Neural cell (in vitro differentiated cells): Measurements from ENCODE around the gene OSM. TPM values are rescaled to one million over a fixed set of nuclear protein-coding genes. Genes with fewer than 3 reads are reported as not detected.

Experiments used
- H2AFZ ChIP-seq: fragments of 200-600, 300-800 bp; sonication (generic), shearing (Covaris generic); 2 replicates; pipeline ENCODE4 v1.6.0; 2014; ENCODE audit warnings: low read depth, mild to moderate bottlenecking, antibody characterized with exemption, low read length, moderate library complexity
- H3F3A ChIP-seq: fragments of 200-600 bp; shearing (Covaris generic); 2 replicates; pipeline ENCODE4 v1.6.1; 2016; ENCODE audit warnings: mild to moderate bottlenecking, moderate library complexity, mixed read lengths, antibody characterized with exemption, low read length; ENCODE audit not compliant: insufficient read depth, poor library complexity, severe bottlenecking
- H3K27ac ChIP-seq: fragments of 200-600, 300-800 bp; sonication (generic), shearing (Covaris generic); 2 replicates; pipeline ENCODE4 v1.5.1; 2014; ENCODE audit warnings: mild to moderate bottlenecking, low read length, moderate library complexity
- H3K27me3 ChIP-seq: fragments of 300-800, 200-600 bp; sonication (generic), shearing (Covaris generic); 2 replicates; pipeline ENCODE4 v1.6.0; 2014; ENCODE audit warnings: mild to moderate bottlenecking, low read depth, low read length, moderate library complexity; ENCODE audit not compliant: insufficient read depth
- H3K36me3 ChIP-seq: fragments of 300-800, 200-600 bp; sonication (generic), shearing (Covaris generic); 2 replicates; pipeline ENCODE4 v1.5.1; 2014; ENCODE audit warnings: mild to moderate bottlenecking, antibody characterized with exemption, low read length, moderate library complexity; ENCODE audit not compliant: insufficient read depth
- H3K4me2 ChIP-seq: fragments of 300-800, 200-600 bp; sonication (generic), shearing (Covaris generic); 2 replicates; pipeline ENCODE4 v1.6.0; 2014; ENCODE audit warnings: mild to moderate bottlenecking, low read length
- H3K4me3 ChIP-seq: fragments of 300-800, 200-600 bp; sonication (generic), shearing (Covaris generic); 2 replicates; pipeline ENCODE4 v1.5.1; 2014; ENCODE audit warnings: mild to moderate bottlenecking, low read length, moderate library complexity
- H3K79me2 ChIP-seq: fragments of 200-600 bp; shearing (Covaris generic); replicated peaks from 2 replicates; pipeline ENCODE4 v1.6.0; 2014; ENCODE audit warnings: mild to moderate bottlenecking, low read length, moderate library complexity; ENCODE audit not compliant: insufficient read depth
- H3K9ac ChIP-seq: fragments of 300-800, 200-600 bp; sonication (generic), shearing (Covaris generic); 2 replicates; pipeline ENCODE4 v1.6.1; 2016; ENCODE audit warnings: mild to moderate bottlenecking, low read length, mixed read lengths
- H3K9me2 ChIP-seq: fragments of 200-600 bp; shearing (Covaris generic); 2 replicates; pipeline ENCODE4 v1.6.1; 2016; ENCODE audit warnings: mild to moderate bottlenecking, low read length, mixed read lengths; ENCODE audit not compliant: insufficient read depth
- H3K9me3 ChIP-seq: fragments of 200-600, 300-800 bp; sonication (generic), shearing (Covaris generic); 2 replicates; pipeline ENCODE4 v1.6.1; 2016; ENCODE audit warnings: mild to moderate bottlenecking, mixed run types, low read length, moderate library complexity, mixed read lengths
- H4K20me1 ChIP-seq: fragments of 200-600 bp; shearing (Covaris generic); 2 replicates; pipeline ENCODE4 v1.6.1; 2016; ENCODE audit warnings: mild to moderate bottlenecking, mixed run types; ENCODE audit not compliant: insufficient read depth
- EP300 ChIP-seq: fragments of 450-650 bp; conservative IDR thresholded peaks from 2 replicates; pipeline ENCODE4 v1.6.1; 2014; ENCODE audit warnings: antibody characterized with exemption, mild to moderate bottlenecking, moderate library complexity; ENCODE audit not compliant: poor library complexity, severe bottlenecking
- EZH2 ChIP-seq: fragments of 200-600, 300-800 bp; shearing (Covaris generic), sonication (generic); IDR thresholded peaks from 2 replicates; pipeline ENCODE4 v1.6.1; 2014; ENCODE audit warnings: antibody characterized with exemption, low read length, borderline replicate concordance, mild to moderate bottlenecking; ENCODE audit not compliant: insufficient read depth, poor library complexity, severe bottlenecking
- MXI1 ChIP-seq: fragments of 450-650 bp; conservative IDR thresholded peaks from 2 replicates; pipeline ENCODE4 v1.6.1; 2014; ENCODE audit warnings: antibody characterized with exemption, mild to moderate bottlenecking; ENCODE audit not compliant: poor library complexity, severe bottlenecking
- POLR2AphosphoS5 ChIP-seq: IDR thresholded peaks from 2 replicates; pipeline ENCODE4 v1.6.1; 2012
- RAD21 ChIP-seq: fragments of 450-650 bp; conservative IDR thresholded peaks from 2 replicates; pipeline ENCODE4 v1.6.1; 2014; ENCODE audit warnings: antibody characterized with exemption, mild to moderate bottlenecking, moderate library complexity
- REST ChIP-seq: IDR thresholded peaks from 2 replicates; pipeline ENCODE4 v1.6.1; 2012; ENCODE audit warnings: borderline replicate concordance
- SMC3 ChIP-seq: fragments of 450-650 bp; conservative IDR thresholded peaks from 2 replicates; pipeline ENCODE4 v1.6.1; 2014; ENCODE audit warnings: antibody characterized with exemption, mild to moderate bottlenecking, moderate library complexity; ENCODE audit not compliant: poor library complexity
- TAF1 ChIP-seq: IDR thresholded peaks from 2 replicates; pipeline ENCODE4 v1.6.1; 2012; ENCODE audit warnings: low read depth
- polyA plus RNA-seq: library from polyadenylated mRNA; depleted of rRNA; stranded (reverse); fragments of >200 nt; gene quantifications from 2 replicates; pipeline ENCODE4 v1.2.3, GENCODE V29; 2014
- TF ChIP-seq, protein P1 (sequence below): fragments of 450-650 bp; IDR thresholded peaks from 2 replicates; pipeline ENCODE4 v1.5.1; 2014; ENCODE audit warnings: antibody characterized with exemption, mild to moderate bottlenecking, moderate library complexity; ENCODE audit not compliant: poor library complexity, severe bottlenecking

The OSM gene
- polyA plus RNA-seq, 1 donor from 2014 or later = not detected

GRCh38 chr22:30309951-30310741, 43.5 kb upstream of the OSM start:
- no peak overlapping the region for H2AFZ ChIP-seq
- no peaks in the 10 kb centered on the region for H3K36me3 ChIP-seq
- no peak overlapping the region for H3K9ac ChIP-seq
- H3K9me2 ChIP-seq = no peaks in the 10 kb centered on the region
- H3K27ac ChIP-seq = no peak overlapping the region
- no peaks in the 10 kb centered on the region for H3K79me2 ChIP-seq
- no peaks in the 10 kb centered on the region for H3K9me3 ChIP-seq
- H3K4me3 ChIP-seq = no peak overlapping the region
- no peaks in the 10 kb centered on the region for H3K27me3 ChIP-seq
- H3K4me2 ChIP-seq = no peak overlapping the region
- TF ChIP-seq SMC3 = no peak
- TF ChIP-seq POLR2AphosphoS5 = peak; percentile 72
- no peaks in the 10 kb centered on the region for H3F3A ChIP-seq
- no peaks in the 10 kb centered on the region for H4K20me1 ChIP-seq

DNA sequence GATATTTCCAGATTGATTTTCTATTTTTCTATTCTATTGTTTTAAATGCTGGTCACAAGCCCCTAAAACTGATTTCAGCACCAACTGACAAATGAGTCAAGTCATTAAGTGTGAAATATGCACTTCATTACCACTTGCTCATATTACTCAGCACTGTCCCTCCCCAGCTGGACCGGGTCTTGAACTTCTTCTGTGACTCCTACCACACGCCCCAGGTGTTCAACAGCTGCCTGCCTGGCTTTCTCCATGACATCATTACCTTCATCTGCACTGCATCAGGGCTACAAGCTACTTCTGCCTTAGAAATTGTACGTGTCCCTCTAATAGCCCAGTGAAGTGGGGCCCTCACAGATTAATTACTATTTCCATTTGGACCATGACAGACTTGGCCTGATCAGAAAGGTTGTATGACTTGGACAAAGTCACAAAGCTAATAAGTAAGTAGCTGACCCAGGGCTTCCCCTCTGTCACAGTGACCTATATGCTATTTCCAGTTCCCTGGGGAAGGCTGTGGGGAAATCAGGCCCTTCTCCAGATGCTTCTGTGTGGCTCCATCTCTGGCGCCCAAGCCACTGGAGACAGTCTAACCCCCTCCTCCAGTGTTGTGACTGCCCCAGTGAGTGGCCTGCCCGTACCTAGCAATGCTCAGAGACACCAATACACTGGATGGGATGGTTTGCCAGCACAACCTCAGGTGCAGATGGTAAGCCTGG, 42.0 kb upstream of the OSM start:
- no peaks in the 10 kb centered on the region for H3K79me2 ChIP-seq
- H3K4me3 ChIP-seq = no peak overlapping the region
- no peak overlapping the region for H2AFZ ChIP-seq
- H3F3A ChIP-seq = no peaks in the 10 kb centered on the region
- no peaks in the 10 kb centered on the region for H3K9me2 ChIP-seq
- H3K27ac ChIP-seq = no peak overlapping the region
- no peaks in the 10 kb centered on the region for H3K9me3 ChIP-seq
- no peak overlapping the region for H3K9ac ChIP-seq
- no peaks in the 10 kb centered on the region for H3K27me3 ChIP-seq
- TF ChIP-seq RAD21 (no peak), TAF1 (no peak), MXI1 (no peak), EZH2 (no peak), REST (no peak), POLR2AphosphoS5 (no peak), SMC3 (no peak), EP300 (no peak)
- TF ChIP-seq, protein P1, sequence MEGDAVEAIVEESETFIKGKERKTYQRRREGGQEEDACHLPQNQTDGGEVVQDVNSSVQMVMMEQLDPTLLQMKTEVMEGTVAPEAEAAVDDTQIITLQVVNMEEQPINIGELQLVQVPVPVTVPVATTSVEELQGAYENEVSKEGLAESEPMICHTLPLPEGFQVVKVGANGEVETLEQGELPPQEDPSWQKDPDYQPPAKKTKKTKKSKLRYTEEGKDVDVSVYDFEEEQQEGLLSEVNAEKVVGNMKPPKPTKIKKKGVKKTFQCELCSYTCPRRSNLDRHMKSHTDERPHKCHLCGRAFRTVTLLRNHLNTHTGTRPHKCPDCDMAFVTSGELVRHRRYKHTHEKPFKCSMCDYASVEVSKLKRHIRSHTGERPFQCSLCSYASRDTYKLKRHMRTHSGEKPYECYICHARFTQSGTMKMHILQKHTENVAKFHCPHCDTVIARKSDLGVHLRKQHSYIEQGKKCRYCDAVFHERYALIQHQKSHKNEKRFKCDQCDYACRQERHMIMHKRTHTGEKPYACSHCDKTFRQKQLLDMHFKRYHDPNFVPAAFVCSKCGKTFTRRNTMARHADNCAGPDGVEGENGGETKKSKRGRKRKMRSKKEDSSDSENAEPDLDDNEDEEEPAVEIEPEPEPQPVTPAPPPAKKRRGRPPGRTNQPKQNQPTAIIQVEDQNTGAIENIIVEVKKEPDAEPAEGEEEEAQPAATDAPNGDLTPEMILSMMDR = no peak
- no peak overlapping the region for H3K4me2 ChIP-seq
- H3K36me3 ChIP-seq = no peaks in the 10 kb centered on the region
- H4K20me1 ChIP-seq = no peaks in the 10 kb centered on the region
